GM12874 (cell line): ENCODE data around the gene ZNF487.

ENCODE experiments used
- TF ChIP-seq, protein P1 (sequence below): IDR thresholded peaks from 2 replicates; pipeline ENCODE4 v1.5.1; 2011; ENCODE audit warnings: low read depth, mild to moderate bottlenecking, control low read depth, low read length, moderate library complexity; ENCODE audit not compliant: insufficient read depth

Gene ZNF487

DNA sequence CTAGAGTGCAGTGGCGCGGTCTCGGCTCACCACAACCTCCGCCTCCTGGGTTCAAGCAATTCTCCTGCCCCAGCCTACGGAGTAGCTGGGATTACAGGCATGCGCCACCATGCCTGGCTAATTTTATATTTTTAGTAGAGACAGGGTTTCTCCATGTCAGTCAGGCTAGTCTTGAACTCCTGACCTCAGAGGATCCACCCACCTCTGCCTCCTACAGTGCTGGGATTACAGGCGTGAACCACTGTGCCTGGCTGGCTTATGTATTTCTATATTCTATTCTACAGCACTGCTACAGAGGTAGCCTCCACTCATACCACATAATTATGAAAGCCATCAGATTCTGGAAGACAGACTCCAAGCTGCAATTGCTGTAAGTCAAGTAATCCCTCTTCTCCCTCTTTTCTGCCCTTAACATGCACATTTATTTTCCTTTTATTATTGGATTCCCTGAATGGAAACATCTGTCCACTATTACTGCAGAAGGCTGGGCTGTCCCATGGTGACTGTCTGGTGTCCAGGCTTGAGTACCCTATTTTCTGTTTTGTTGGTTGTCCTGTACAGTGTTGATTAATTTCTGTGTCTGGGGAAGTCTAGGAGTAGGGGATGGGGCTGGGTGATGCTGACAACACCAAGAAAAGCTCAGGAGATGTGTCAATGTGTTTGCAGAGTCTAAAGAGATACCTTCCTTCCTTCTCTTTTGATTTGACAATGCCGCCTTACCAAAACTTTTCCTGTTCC lies 5.8 kb upstream of the ZNF487 start:
- TF ChIP-seq, protein P1, sequence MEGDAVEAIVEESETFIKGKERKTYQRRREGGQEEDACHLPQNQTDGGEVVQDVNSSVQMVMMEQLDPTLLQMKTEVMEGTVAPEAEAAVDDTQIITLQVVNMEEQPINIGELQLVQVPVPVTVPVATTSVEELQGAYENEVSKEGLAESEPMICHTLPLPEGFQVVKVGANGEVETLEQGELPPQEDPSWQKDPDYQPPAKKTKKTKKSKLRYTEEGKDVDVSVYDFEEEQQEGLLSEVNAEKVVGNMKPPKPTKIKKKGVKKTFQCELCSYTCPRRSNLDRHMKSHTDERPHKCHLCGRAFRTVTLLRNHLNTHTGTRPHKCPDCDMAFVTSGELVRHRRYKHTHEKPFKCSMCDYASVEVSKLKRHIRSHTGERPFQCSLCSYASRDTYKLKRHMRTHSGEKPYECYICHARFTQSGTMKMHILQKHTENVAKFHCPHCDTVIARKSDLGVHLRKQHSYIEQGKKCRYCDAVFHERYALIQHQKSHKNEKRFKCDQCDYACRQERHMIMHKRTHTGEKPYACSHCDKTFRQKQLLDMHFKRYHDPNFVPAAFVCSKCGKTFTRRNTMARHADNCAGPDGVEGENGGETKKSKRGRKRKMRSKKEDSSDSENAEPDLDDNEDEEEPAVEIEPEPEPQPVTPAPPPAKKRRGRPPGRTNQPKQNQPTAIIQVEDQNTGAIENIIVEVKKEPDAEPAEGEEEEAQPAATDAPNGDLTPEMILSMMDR, result no peak

DNA sequence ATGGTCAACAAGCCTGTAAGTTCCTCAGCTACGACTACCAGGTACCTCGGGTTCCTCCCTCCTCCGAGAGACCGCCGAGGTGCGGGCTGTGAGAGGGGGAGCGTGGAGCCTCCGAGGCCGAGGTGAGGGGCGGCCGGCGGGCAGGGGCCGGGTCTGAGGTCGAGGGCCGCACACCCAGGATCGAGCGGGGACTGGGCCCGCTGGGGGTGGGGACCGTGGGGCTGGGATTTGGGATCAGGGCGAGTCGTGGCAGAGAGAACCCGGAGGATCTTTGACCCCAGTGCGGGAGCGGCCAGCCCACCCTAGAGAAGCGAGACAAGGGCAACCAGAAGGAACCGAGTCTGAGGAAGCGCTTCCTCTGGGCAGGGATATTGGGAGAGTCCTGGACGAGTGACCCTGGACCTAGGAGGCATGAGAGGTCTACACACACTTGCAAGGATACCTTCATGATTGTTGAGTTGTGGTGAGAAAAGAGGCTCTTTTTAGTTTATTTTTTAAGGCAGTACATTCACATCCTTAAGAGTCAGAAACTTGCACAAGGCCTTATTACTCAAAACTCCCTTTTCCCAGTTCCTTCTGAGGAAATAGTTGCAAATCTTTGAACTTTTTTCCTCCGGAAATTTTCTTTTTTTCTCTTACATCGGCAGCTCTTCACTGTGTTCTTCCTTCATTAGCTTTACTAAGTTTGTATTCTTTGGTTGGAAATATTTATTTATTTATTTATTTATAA lies 395 bp downstream of the ZNF487 start:
- TF ChIP-seq, protein P1, result no peak

DNA sequence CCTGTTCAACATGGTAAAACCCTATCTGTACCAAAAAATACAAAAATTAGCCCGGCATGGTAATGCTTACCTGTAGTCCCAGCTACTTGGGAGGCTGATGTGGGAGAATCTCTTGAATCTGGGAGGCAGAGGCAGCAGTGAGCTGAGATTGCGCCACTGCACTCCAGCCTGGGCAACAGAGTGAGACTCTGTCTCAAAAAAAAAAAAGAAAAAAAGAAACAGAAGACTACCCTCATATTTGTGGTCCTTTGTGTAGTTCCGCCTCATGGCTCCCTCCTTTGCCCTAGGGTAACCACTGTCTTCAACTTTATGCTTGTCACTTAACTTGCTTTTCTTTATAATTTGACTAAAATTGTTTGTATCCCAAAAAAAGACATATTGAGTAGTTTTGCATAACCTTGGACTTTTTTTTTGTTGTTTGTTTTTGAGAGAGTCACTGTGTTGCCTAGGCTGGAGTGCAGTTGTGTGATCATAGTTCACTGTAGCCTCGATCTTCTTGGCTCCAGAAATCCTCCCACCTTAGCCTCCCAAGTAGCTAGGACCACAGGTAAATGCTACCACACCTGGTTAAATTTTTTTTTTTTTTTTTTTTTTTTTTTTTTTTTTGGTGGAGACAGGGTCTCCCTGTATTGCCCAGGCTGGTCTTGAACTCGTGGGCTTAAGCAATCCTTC lies 3.7 kb downstream of the ZNF487 start:
- TF ChIP-seq, protein P1, result no peak

DNA sequence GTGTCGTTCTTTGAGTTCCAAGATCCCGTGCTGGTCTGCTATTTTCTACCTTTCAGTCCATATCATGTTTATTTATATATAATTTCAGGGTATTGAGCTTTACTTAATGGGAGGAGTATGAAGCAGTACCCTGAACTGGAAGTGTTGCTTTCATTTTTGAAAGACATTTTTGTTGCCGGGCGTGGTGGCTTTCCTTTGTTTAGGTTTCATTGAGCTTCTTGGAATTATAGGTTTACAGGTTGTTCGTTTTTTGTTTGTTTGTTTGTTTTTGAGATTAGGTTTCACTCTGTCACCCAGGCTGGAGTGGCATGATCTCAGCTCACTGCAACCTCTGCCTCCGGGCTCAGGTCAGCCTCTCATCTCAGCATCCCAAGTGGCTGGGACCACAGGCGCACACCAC lies 7.4 kb downstream of the ZNF487 start:
- TF ChIP-seq, protein P1, result no peak

DNA sequence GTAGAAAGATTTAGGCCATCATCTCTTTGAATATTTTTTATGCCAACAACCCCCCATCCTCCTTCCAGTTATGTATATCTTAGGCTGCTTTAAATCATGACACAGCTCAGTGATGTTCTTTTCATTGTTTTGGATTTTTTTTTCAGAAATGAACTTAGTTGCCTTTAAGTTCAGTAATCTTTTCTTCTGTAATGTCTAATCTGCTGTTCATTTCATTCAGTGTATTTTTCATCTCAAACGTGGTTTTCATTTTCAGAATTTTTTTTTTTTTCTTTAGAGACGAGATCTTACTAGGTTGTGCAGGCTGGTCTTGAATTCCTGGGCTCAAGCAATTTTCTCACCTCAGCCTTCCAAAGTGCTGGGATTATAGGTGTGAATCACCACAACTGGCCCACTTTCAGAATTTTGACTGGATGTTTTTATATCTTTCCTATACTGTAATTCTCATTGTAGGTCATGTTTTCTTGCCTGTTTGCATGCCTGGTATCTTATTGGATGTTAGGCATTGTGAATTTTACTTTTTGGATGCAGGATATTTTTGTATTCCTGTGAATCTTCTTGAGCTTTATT lies 8.1 kb downstream of the ZNF487 start:
- TF ChIP-seq, protein P1, result no peak

DNA sequence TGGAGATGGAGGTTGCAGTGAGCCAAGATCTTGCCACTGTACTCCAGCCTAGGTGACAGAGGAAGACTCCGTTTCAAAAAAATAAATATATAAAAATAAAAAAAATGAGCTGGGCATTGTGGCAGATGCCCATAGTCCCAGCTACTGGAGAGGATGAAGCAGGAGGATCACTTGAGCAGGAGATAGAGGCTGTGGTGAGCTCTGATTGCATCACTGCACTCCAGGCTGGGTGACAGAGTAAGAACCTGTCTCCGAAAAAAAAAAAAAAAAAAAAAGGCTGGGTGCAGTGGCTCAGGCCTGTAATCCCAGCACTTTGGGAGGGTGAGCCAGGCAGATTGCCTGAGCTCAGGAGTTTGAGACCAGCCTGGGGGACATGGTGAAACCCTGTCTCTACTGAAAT lies 11.8 kb downstream of the ZNF487 start:
- TF ChIP-seq, protein P1, result no peak

DNA sequence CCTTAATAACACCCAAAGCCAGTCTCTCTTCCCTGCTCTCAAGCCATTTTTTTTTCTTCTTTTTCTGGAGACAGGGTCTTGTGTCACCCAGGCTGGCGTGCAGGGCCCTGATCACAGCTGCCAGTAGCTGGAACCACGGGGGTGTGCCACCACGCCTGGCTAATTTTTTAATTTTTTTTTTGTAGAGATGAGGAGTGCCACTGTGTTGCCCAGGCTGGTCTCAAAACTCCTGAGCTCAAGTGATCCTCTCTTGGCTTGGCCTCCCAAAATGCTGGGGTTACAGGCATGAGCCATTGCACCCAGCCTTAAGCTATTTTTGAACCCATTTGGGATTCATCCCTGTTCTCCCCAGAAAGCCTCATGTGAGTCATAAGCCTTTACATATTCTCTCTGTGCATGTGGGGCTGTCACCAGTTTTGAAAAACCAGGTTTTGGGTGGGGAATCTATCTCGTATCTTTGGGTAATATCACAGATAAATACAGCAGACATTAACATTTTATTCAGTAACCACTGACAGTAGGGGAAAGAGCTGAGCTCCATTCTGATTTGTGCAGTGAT lies 15.5 kb downstream of the ZNF487 start:
- TF ChIP-seq, protein P1, result no peak
